ENCODE data around the gene TRMT1.

Gene TRMT1

GRCh38 chr19:13121551-13122274 lies 5.2 kb upstream of the TRMT1 start:
- H3K4me3 Mint-ChIP-seq, result no peak overlapping the region

GRCh38 chr19:13120817-13121216 lies 4.3 kb upstream of the TRMT1 start:
- Mint-ChIP-seq H3K4me1 (ENCODE audit: low read depth) (peaks cover 30% of the 10 kb centered on the region), H3K4me3 (no peak overlapping the region), H3K9me3 (no peaks in the 10 kb centered on the region), H3K36me3 (ENCODE audit: low read depth) (peaks cover 1% of the 10 kb centered on the region), H3K27ac (no peak overlapping the region), H3K27me3 (ENCODE audit: low read depth) (no peaks in the 10 kb centered on the region)

More at GRCh38 chr19:13121551-13122274, 5.2 kb upstream of the TRMT1 start:
- no peak overlapping the region for H3K27ac Mint-ChIP-seq
- peaks cover 27% of the 10 kb centered on the region for H3K4me1 Mint-ChIP-seq (ENCODE audit: low read depth)
- H3K9me3 Mint-ChIP-seq, result no peaks in the 10 kb centered on the region
- H3K36me3 Mint-ChIP-seq (ENCODE audit: low read depth), result peaks cover 1% of the 10 kb centered on the region
- H3K27me3 Mint-ChIP-seq (ENCODE audit: low read depth), result no peaks in the 10 kb centered on the region

- peak overlapping the region; percentile 46 for H3K4me3 Mint-ChIP-seq
- H3K4me1 Mint-ChIP-seq (ENCODE audit: low read depth), result peaks cover 34% of the 10 kb centered on the region
- H3K27ac Mint-ChIP-seq, result no peak overlapping the region
- peaks cover 3% of the 10 kb centered on the region for H3K36me3 Mint-ChIP-seq (ENCODE audit: low read depth)
- H3K27me3 Mint-ChIP-seq (ENCODE audit: low read depth), result no peaks in the 10 kb centered on the region
- no peaks in the 10 kb centered on the region for H3K9me3 Mint-ChIP-seq
Measured at GRCh38 chr19:13120031-13120430, 3.5 kb upstream of the TRMT1 start.

- H3K9me3 Mint-ChIP-seq, result no peaks in the 10 kb centered on the region
- H3K27ac Mint-ChIP-seq, result peak overlapping the region; percentile 42
- peak overlapping the region; percentile 83 for H3K4me3 Mint-ChIP-seq
- H3K36me3 Mint-ChIP-seq (ENCODE audit: low read depth), result peaks cover 3% of the 10 kb centered on the region
- peaks cover 34% of the 10 kb centered on the region for H3K4me1 Mint-ChIP-seq (ENCODE audit: low read depth)
- no peaks in the 10 kb centered on the region for H3K27me3 Mint-ChIP-seq (ENCODE audit: low read depth)
Measured at GRCh38 chr19:13119627-13120026, 3.1 kb upstream of the TRMT1 start.

- Mint-ChIP-seq H3K9me3 (no peaks in the 10 kb centered on the region), H3K4me3 (peak overlapping the region; percentile 83), H3K36me3 (ENCODE audit: low read depth) (peaks cover 3% of the 10 kb centered on the region), H3K27me3 (ENCODE audit: low read depth) (no peaks in the 10 kb centered on the region), H3K4me1 (ENCODE audit: low read depth) (peaks cover 34% of the 10 kb centered on the region), H3K27ac (peak overlapping the region; percentile 69)
Measured at GRCh38 chr19:13118424-13119193, 2.1 kb upstream of the TRMT1 start.

- H3K4me3 Mint-ChIP-seq, result peak within 1 kb of the TSS; percentile 97
- no peaks in the 10 kb centered on the region for H3K27me3 Mint-ChIP-seq (ENCODE audit: low read depth)
- H3K4me1 Mint-ChIP-seq (ENCODE audit: low read depth), result peaks cover 32% of the 10 kb centered on the region
- peaks cover 2% of the 10 kb centered on the region for H3K36me3 Mint-ChIP-seq (ENCODE audit: low read depth)
- peak within 1 kb of the TSS; percentile 96 for H3K27ac Mint-ChIP-seq
- no peaks in the 10 kb centered on the region for H3K9me3 Mint-ChIP-seq
Measured at GRCh38 chr19:13117772-13118423, 1.4 kb upstream of the TRMT1 start, which contains the start of gene NACC1. TSS of gene NACC1 (plus strand) at chr19:13118264. CDS start at chr19:13135208, 16,944 bp downstream.

GRCh38 chr19:13117176-13117771 lies 734 bp upstream of the TRMT1 start:
- peaks cover 2% of the 10 kb centered on the region for H3K36me3 Mint-ChIP-seq (ENCODE audit: low read depth)
- peak overlapping the region; percentile 97 for H3K4me3 Mint-ChIP-seq
- peaks cover 26% of the 10 kb centered on the region for H3K4me1 Mint-ChIP-seq (ENCODE audit: low read depth)
- peak overlapping the region; percentile 96 for H3K27ac Mint-ChIP-seq
- H3K27me3 Mint-ChIP-seq (ENCODE audit: low read depth), result no peaks in the 10 kb centered on the region
- H3K9me3 Mint-ChIP-seq, result no peaks in the 10 kb centered on the region

- H3K27me3 Mint-ChIP-seq (ENCODE audit: low read depth), result no peaks in the 10 kb centered on the region
- peak overlapping the region; percentile 97 for H3K4me3 Mint-ChIP-seq
- H3K4me1 Mint-ChIP-seq (ENCODE audit: low read depth), result peaks cover 19% of the 10 kb centered on the region
- H3K9me3 Mint-ChIP-seq, result no peaks in the 10 kb centered on the region
- H3K27ac Mint-ChIP-seq, result peak overlapping the region; percentile 96
- H3K36me3 Mint-ChIP-seq (ENCODE audit: low read depth), result peaks cover 2% of the 10 kb centered on the region
Measured at GRCh38 chr19:13115936-13116281, 631 bp downstream of the TRMT1 start.

GRCh38 chr19:13112555-13112954 lies 4.0 kb downstream of the TRMT1 start:
- peaks cover 7% of the 10 kb centered on the region for H3K4me1 Mint-ChIP-seq (ENCODE audit: low read depth)
- H3K9me3 Mint-ChIP-seq, result no peaks in the 10 kb centered on the region
- no peaks in the 10 kb centered on the region for H3K27me3 Mint-ChIP-seq (ENCODE audit: low read depth)
- peaks cover 3% of the 10 kb centered on the region for H3K36me3 Mint-ChIP-seq (ENCODE audit: low read depth)
- no peak overlapping the region for H3K27ac Mint-ChIP-seq
- no peak overlapping the region for H3K4me3 Mint-ChIP-seq

GRCh38 chr19:13110099-13110610 lies 6.4 kb downstream of the TRMT1 start:
- Mint-ChIP-seq H3K27me3 (ENCODE audit: low read depth) (no peaks in the 10 kb centered on the region), H3K4me1 (ENCODE audit: low read depth) (peaks cover 3% of the 10 kb centered on the region), H3K4me3 (no peak overlapping the region), H3K36me3 (ENCODE audit: low read depth) (peaks cover 4% of the 10 kb centered on the region), H3K27ac (no peak overlapping the region), H3K9me3 (no peaks in the 10 kb centered on the region)

- Mint-ChIP-seq H3K27me3 (ENCODE audit: low read depth) (no peaks in the 10 kb centered on the region), H3K4me3 (no peak overlapping the region), H3K36me3 (ENCODE audit: low read depth) (peaks cover 5% of the 10 kb centered on the region), H3K27ac (no peak overlapping the region), H3K9me3 (no peaks in the 10 kb centered on the region), H3K4me1 (ENCODE audit: low read depth) (peaks cover 4% of the 10 kb centered on the region)
Measured at GRCh38 chr19:13109361-13110098, 7.0 kb downstream of the TRMT1 start.

- H3K36me3 Mint-ChIP-seq (ENCODE audit: low read depth), result peaks cover 8% of the 10 kb centered on the region
- peaks cover 14% of the 10 kb centered on the region for H3K4me1 Mint-ChIP-seq (ENCODE audit: low read depth)
- H3K27me3 Mint-ChIP-seq (ENCODE audit: low read depth), result no peaks in the 10 kb centered on the region
- H3K9me3 Mint-ChIP-seq, result peaks cover 3% of the 10 kb centered on the region
- H3K27ac Mint-ChIP-seq, result peak overlapping the region; percentile 86
- H3K4me3 Mint-ChIP-seq, result peak overlapping the region; percentile 89
Measured at GRCh38 chr19:13104848-13105711, 11.5 kb downstream of the TRMT1 start.

- Mint-ChIP-seq H3K36me3 (ENCODE audit: low read depth) (peaks cover 11% of the 10 kb centered on the region), H3K4me3 (peak overlapping the region; percentile 89), H3K27ac (peak overlapping the region; percentile 86), H3K27me3 (ENCODE audit: low read depth) (no peaks in the 10 kb centered on the region), H3K4me1 (ENCODE audit: low read depth) (peaks cover 20% of the 10 kb centered on the region), H3K9me3 (peaks cover 5% of the 10 kb centered on the region)
Measured at GRCh38 chr19:13104360-13104847, 12.1 kb downstream of the TRMT1 start.

Measured in T-helper 1 cell treated with Interleukin-12 subunit alpha and Interleukin-12 subunit beta and Interleukin-4 antibody, amounts not matched to agents 30 μg/mL and 1 μg/mL, for 36 hours (primary cell).